GM04504 (cell line): ENCODE results near the gene FAM234B.

Source experiments
- DNase-seq: peaks from one replicate; pipeline ENCODE4 v3.0.0-alpha.2; 2012; ENCODE audit warnings: low read depth

Gene FAM234B, protein sequence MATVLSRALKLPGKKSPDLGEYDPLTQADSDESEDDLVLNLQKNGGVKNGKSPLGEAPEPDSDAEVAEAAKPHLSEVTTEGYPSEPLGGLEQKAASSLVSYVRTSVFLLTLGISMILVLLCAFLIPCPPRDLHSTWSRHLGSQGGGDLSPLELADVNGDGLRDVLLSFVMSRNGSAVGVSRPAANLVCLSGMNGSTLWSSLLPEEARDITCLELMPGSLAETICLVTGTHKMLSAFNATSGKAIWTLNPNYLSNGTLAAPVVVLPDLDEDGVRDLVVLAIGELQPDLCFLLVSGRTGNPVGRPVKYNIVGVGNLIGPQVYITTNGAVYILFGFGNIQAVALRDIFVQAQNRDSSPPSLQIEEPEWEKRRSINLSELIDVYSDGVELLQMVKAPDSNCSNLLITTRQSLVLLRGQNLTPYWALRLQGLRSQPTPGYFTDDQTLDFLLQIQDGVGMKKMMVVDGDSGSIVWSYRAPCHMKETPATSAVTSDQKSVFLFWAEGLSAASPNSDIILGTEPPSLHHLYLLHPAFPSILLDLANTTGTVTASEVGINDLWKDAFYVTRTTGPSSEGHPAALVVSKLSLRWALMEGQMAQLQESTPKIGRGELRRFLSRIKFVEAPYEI

DNA sequence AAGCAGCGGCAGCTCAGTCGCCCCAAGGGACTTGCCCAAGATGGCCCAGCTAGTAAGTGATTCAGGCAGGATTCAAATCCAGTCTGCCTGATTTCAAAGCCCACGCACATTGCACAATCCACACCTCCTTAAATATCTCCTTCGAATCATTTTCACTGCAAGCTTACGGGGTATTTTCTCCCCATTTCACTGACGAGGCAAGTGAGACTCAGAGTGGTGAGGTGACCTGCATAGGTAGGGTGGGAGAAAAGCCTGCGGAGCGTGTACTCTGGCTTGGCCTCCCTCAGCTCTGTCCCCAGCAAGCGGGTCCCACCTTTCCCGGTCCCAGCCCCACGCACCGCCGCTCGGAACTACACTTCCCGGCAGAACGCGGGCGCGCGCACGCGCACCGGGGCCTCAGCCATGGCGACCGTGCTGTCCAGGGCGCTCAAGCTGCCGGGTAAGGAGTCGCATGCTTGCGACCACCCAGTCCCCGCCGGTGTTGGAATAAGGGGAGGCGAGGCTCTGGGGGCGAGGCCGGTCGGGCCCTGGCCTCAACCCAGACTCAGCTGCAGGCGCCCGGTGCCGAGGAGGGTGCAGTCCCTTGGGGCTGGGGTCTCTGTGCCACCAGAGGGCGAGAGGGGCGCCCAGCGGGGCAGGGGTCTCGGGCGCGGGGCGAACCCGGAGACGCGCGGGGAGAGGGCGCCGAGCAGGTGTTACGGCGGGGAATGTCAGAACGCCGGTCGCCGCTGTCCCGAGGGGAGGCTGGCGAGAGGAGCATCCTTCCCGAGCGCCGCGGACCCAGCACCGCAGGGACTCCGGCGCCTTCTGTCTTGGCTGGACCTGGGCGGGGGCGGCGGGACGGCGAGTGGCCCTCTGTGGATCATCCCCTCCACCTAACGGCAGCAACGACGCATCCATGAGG is at the start of gene FAM234B:
TSS of gene FAM234B (plus strand) at position 380 of the 904 bp plus-strand sequence. CDS start at position 403, 23 bp downstream.
- no peak for DNase-seq

DNA sequence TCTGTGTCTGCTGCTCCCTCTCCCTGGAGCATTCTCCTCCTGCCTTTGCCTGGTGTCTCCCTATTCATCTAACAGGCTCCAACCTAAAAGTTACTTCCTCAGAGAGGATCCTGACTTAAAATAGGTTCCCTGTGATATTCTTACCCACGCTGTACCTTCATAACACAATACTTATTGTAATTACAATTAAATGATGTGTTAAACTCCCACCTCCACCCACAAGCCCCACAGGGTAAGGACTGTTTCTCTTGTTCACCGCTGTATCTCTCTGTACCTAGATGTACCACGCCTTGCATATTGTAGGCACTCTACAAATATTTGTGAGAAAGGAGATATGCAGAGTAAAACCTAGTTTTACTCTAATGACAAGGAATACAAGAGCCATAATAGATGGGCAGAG is 49.1 kb upstream of the FAM234B start:
- DNase-seq, result no peak

DNA sequence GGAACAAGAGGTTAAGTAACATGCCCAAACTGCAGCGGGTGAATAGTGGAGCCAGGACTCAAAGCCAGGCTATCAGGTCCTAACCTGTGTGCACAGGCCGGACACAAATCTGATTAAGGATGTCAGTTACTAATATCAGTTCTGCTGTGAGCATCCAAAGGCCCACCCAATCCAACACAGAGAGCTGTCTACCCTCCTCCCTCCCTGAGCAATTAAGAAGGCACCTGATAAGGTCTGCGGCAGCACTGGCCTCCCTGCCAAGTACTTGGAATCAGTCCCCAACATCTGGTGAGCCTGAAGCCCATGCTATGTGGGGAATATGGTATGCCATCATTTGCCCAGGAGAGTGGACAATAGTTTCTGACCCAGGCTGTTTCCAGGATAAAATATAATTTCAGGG is 48.0 kb upstream of the FAM234B start:
- no peak for DNase-seq

DNA sequence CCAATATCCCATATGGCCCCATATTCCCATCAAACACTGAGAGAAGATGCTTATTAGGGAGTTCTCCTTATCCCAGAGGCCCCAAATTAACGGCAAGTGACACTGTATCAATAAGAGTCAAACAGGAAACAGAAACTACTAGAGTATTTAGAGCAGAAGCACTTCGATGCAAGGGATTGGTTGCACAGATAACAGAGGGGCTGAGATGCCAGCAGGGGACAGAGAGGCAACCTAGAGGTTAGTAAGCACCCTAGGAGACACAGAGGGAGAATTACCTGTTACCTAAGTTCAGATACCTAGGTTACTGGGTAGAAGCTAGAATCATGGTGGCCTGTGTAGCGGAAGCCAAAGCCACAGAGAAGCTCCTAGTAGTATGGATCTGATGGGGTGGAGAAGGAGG is 47.0 kb upstream of the FAM234B start:
- DNase-seq, result no peak

DNA sequence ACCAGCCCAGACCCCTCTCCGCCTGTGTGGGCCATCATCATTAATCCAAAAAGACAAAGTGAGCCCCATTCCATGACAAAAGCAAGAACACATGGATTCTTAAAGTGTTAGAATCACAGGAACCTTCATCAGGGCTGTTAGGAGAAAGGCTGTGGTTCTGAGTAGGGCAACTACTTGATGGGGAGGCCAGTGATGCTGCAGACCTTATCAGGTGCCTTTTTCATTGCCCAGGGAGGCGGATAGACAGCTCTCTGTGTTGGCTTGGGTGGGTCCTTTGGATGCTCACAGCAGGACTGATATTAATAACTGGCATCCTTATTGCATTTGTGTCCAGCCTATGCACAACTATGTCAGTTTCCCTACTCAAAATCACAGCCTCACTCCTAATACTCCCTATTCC is 46.4 kb upstream of the FAM234B start:
- DNase-seq, result no peak

DNA sequence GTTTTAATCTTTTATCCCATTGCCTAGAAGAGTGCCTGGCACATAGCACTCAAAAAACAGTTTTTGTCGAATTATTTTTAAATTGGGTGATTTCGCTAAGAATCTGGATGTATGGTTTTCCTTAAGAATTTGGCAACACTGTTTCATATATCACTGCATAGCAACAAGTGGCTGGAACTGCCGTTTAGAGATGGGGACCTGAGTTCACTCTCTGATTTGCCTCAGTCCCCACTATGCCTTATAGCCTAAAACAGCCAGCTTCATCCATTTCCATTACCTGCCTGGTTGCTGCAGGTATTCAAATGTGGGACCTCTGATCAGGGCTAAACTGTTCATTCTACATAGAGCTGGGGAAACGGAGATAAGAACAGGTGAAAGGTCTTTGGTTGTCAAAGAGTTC is 45.9 kb upstream of the FAM234B start:
- no peak for DNase-seq

DNA sequence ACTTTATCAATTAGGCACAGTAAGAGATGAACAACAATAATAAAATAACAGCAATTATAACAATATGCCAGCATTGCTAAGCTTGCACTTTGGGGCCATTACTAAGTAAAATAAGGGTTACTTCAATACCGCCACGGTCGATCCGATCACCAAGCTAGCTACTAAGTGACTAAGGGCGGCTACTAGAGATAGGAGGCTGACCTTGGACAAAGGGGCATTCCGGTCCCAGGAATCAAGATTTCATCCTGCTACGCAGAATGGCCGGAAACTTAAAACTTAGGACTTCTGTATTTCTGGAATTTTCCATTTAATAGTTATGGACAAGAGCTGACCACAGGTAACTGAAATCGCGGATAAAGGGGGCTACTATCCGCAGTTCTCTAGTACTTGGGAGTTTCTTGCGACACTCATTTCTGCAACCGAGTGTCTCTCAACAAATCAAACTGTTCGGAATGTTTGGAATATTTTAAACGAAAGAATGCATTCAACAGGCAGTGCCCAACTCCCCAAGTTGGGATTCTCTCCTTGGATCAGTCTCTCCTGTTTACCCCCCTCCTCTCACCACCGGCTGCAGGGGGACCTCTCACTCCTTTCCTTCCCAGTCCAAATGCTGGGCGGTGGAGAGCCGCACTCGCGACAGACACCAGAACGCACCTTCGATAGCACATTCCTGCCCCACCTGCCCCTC is 44.8 kb upstream of the FAM234B start:
- DNase-seq, result no peak

DNA sequence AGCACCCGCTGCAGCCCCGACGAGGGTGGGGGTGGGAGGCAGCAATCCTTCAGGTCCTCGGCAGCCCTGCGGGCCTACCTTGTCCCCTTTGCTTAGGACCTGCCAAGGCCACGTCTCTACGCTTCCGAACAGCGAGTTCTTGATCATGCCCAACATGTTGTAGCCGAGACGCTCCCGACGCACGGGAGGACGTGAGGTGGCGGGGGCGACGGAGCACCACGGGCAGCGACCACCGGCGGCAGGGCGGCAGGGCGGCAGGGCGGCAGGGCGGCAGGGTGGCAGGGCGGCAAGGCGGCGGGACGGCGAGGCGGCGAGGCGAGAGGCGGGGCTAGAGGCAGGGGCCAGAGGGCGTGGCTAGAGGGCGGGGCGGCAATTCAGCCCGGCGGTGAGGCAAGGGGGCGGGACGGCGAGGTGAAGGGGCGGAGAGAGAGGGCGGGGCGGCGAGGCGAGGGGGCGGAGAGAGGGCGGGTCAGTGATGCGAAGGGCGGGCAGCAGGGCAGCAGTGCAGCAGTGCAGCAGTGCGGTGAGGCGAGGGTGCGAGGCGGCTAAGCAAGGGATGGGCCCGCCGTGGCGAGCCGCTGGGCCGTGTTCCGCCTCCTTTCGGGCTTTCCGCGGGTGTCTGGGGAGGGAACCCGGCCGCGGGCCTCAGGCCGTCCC is 44.1 kb upstream of the FAM234B start, which contains the start of gene HEBP1:
TSS of gene HEBP1 (minus strand) at position 307 of the 657 bp plus-strand sequence. CDS start at position 156, 151 bp downstream.
- peak; percentile 80 for DNase-seq

DNA sequence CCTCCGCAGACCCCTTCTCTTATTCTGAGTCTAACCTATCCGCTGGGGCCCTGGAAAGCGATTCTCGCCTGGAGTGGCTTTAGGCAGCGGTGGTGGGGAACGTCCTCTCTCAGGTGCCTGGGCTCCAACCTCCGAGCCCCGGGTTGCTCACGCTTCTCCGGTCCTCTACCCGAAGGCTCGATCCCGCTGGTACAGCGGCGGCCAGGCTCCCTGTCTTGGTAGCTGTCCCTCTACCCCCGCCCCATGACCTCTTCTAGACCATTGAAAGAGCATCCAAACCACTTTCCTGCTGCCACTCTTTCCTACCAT is 43.6 kb upstream of the FAM234B start:
- no peak for DNase-seq

DNA sequence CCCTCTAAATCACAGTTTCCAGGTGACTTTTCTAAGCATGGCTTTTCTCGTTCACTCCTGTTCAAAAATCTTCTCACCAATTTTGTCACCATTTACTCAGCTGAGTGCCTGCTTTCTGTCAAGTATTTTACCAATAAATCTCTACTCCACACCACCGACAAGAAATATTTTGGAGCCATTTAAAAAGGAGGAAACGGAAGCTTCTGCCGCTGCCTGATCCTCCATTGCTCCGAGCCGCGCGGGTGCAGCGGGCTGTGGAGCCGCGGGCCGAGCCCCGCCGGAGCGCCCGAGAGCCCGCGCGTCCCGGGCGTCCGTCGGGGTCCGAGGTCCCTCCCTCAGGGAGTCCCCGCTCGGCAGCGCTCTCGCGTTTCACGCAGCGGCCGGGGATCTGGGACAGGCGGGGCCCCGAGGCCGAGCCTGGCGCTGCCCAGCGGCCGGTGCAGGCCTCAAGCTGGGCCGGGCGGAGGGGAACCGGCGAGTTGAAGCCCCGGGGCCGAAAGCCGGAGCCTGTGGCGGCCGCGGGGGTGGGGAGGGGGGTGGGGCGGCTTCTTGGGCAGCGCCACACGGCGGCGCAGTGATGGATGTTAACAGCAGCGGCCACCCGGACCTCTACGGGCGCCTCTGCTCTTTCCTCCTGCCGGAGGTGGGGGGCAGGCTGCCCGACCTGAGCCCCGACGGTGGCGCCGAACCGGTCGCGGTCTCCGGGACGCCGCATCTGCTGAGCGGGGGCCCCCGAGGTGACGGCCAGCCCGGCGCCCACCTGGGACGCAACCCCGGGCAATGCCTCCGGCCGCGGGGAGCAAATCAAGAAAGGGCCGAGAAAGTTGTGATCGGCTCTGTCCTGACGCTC is 43.0 kb upstream of the FAM234B start:
- no peak for DNase-seq

DNA sequence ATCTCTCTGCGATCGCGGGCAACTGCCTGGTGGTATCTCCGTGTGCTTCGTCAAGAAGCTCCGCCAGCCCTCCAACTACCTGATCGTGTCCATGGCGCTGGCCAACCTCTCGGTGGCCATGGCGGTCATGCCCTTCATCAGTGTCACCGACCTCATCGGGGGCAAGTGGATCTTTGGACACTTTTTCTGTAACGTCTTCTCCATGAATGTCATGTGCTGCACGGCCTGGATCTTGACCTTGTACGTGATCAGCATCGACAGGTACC is 42.5 kb upstream of the FAM234B start:
- no peak for DNase-seq

DNA sequence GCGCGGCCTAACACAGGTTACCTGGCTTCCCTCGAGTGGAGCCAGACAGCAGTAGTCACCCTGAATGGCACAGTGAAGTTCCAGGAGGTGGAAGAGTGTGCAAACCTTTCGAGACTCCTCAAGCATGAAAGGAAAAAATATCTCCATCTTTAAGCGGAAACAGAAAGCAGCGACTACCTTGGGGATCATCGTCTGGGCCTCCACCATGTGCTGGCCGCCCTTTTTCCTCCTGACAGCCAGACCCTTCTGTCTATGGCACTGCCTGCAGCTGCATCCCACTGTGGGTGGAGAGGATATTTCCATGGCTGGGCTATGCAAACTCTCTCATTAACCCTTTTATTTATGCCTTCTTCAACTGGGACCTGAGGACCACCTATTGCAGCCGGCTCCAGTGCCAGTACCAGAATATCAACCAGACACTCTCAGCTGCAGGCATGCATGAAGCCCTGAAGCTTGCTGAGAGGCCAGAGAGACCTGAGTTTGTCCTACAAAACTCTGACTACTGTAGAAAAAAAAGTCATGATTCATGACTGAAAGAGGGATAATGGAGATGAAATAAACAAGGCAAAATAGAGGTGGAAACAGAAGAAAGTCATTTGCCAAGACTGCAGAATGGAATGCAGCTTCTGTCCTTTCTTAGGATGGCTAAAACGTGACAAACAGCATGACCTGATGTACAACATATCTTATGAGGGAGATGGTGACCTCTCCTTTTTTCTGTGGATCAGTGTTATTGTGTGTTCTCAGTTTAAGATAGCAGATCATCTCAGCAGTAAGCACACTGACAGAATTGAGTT is 41.7 kb upstream of the FAM234B start:
- no peak for DNase-seq

DNA sequence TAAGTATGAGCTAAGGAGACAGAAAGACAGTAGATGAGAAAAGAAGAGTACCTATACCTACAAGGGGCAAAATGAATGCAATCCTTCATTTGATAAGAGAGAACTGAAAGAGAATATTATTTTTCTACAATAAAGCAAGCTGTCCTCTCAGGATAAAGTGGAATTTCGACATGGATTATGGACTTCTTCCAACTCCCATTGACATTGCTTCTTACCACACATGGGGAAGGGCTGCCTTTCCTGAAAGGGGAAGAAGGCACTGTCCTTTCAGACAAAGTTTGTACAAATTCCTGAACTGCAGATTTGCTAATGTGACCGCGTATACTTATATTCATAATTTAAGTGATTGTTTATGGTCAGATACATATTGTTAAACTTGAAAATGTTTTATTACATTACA is 39.8 kb upstream of the FAM234B start:
- DNase-seq, result no peak

DNA sequence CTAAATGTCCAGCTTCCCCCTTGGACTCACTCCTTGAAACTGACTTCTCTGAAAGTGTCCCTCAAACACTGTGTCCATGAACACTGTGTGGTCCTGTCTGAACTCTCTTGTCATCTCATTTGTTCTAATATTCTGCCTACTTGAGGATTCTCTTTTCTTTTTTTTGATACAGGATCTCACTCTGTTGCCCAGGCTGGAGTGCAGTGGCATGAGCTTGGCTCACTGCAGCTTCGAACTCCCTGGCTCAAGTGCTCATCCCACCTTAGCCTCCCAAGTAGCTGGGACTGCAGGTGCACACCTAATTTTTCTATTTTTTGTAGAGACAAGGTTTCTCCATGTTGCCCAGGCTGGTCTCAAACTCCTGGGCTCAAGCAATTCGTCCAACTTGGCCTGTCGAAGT is 39.2 kb upstream of the FAM234B start:
- DNase-seq, result no peak

DNA sequence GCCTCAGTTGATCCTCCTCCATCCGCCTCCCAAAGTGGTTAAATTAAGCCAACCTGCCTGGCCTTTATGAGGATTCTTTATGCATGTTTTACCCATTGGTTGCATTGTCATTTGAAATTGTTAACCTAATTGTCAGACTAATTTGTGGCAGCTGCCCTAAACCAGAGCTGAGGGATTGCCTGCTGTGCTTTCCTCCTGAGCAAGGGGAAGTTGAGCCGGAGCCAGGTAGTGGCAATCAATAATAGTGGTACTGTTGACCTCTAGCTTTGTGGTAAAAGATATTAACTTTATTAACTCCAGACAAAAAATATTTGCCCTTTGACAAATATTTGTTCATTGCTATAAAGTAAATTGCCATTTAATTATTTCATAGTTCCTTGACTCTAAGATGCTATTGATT is 38.5 kb upstream of the FAM234B start:
- DNase-seq, result no peak

DNA sequence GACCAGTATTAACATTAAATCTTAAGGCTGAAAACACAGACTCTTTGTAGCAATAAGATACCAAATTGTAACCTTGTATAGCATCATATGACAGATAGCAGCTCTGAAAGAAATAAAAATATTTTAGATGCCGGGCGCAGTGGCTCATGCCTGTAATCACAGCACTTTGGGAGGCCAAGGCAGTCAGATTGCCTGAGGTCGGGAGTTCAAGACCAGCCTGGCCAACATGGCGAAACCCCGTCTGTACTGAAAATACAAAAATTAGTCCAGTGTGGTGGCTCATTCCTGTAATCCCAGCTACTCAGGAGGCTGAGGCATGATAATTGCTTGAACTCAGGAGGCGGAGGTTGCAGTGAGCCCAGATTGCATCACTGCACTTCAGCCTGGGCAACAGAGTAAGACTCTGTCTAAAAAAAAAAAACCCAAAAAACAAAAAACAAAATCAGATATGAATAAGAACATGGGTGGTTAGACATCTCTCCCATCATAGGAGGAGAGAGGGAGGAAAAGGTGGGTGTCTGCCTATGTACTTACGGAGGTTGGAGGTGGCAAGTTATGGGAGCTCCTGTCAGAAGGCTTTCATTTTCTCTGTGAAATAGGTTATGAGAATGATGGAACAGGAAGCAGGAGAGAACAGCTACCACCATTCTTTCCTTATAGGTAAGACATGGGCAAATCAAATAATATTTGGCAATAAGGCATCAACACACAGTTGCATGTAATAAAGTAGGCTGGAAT is 36.5 kb upstream of the FAM234B start:
- DNase-seq, result no peak

DNA sequence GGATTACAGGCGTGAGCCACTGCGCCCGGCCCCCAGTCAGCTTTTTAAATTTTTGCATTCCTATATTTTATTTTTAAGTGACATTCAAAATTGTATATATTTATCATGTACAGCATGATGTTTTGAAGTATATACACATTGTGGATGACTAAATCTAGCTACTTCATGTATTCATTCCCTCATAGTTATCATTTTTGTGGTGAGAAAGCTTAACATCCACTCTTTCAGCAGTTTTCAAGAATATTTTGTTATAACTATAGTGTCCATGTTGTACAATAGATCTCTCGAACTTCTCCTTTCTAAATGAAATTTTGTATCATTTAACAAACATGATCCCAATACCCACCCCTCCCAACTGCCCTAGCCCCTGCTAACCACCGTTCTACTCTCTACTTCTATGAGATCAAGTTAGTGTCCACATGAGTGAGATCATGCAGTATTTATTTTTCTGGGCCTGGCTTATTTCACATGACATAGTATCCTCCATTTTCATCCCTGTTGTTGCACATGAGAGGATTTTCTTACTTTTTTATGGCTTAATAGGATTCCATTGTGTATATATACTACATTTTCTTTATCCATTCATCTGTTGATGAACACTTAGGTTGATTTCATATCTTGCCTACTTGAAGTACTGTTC is 35.3 kb upstream of the FAM234B start:
- DNase-seq, result no peak

DNA sequence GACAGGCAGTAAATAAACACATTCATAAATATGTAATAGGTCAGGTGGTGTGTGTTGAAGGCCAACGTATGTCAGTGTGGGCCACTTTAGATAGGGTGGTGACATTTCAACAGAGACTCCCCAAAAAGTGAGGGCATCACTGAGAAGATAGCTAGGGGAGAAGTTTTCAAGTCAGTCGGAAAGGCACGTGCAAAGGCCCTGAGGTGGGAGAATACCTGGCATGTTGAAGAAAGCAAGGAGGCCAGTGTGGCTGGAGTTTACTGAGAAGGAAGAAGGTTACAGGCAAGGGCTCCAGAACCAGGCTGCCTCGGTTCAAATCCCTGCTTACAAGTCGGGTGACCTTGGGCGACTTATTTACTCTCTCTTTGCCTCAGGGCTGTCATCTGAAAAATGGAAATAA is 33.1 kb upstream of the FAM234B start:
- no peak for DNase-seq

DNA sequence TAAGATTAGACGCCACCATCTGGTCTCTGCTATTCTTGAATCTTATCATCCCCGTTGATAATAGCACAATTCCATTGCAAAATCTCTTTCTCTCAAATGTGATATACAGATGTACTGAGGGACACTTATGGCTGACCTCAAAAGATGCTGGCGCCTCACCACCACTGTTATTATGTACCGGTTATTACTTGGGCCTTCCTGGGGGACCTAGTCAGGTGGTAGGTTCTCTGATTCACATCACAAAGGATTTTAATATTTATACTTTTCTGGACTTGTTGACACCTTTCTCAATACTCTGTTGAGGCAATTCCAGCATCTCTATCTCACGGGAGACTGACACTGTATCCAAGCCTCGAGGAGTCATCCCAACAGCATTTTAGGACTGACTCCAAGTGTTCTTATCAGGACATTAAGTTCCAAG is 21.3 kb upstream of the FAM234B start:
- DNase-seq, result no peak
